ENCODE data around the gene TES. TPM values are rescaled to one million over a fixed set of nuclear protein-coding genes. Genes with fewer than 3 reads are reported as not detected.

The TES gene
- total RNA-seq, 1 experiment from 2014 or later, result 207 TPM

DNA sequence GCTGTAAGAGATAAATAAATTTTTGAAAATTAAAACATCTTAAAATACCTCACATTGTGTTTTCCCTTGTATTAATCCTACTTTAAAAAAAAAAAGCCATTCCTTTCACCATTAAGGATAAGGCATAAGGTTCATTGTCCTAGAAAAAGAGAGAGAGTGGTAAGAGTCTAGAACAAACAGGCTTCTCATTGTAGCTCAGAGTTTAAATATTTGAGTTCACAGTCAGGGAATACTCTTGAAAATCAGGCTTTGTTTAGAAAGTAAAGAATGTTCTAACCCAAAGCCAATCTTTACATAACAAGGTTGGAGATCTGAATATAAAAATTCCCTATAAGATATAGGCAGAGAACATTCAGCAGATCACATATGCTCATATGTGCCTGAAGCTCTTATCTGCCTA lies 40.2 kb upstream of the TES start:
- Mint-ChIP-seq H3K4me1 (ENCODE audit: low read depth, unreplicated experiment) (peaks cover 38% of the 10 kb centered on the region), H3K4me3 (ENCODE audit: unreplicated experiment) (no peak overlapping the region), H3K27ac (ENCODE audit: unreplicated experiment) (peak overlapping the region; percentile 50), H3K27me3 (ENCODE audit: insufficient read depth, unreplicated experiment) (no peaks in the 10 kb centered on the region), H3K36me3 (ENCODE audit: insufficient read depth, unreplicated experiment) (no peaks in the 10 kb centered on the region), H3K9me3 (ENCODE audit: unreplicated experiment) (no peaks in the 10 kb centered on the region)
- Histone ChIP-seq H3K9me3 (no peaks in the 10 kb centered on the region), H3K36me3 (ENCODE audit: control insufficient read depth, insufficient read depth, low read length) (no peaks in the 10 kb centered on the region), H3K27me3 (replicated peaks; ENCODE audit: control insufficient read depth, insufficient read depth, low read length) (no peaks in the 10 kb centered on the region), H3K4me3 (ENCODE audit: low read depth, low read length) (no peak overlapping the region), H3K4me1 (peaks cover 46% of the 10 kb centered on the region)
- DNase-seq, result no peak
- ChIA-PET POLR2A (no interaction called here), CTCF (interaction anchor here (0.8 to 1.1 kb wide), 2 partner anchors 10 to 356 kb away, joined by 3 to 4 read pairs; no protein-coding TSS in a partner anchor)
- intact Hi-C loops (cut with micrococcal nuclease; ENCODE audit: unreplicated experiment), result loop anchor here (5.0 to 10.0 kb wide), 4 partner anchors 187 to 1215 kb away; no protein-coding TSS in a partner anchor
- TF ChIP-seq, protein P1, sequence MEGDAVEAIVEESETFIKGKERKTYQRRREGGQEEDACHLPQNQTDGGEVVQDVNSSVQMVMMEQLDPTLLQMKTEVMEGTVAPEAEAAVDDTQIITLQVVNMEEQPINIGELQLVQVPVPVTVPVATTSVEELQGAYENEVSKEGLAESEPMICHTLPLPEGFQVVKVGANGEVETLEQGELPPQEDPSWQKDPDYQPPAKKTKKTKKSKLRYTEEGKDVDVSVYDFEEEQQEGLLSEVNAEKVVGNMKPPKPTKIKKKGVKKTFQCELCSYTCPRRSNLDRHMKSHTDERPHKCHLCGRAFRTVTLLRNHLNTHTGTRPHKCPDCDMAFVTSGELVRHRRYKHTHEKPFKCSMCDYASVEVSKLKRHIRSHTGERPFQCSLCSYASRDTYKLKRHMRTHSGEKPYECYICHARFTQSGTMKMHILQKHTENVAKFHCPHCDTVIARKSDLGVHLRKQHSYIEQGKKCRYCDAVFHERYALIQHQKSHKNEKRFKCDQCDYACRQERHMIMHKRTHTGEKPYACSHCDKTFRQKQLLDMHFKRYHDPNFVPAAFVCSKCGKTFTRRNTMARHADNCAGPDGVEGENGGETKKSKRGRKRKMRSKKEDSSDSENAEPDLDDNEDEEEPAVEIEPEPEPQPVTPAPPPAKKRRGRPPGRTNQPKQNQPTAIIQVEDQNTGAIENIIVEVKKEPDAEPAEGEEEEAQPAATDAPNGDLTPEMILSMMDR (IDR thresholded peaks at IDR 0.05; ENCODE audit: insufficient read depth in 1 of 2, low read depth in 1 of 2, low read length in 1 of 2, severe bottlenecking in 1 of 2, unreplicated experiment in 1 of 2), result no peak
- BruUV-seq (replicated peaks), result no TSS peak

DNA sequence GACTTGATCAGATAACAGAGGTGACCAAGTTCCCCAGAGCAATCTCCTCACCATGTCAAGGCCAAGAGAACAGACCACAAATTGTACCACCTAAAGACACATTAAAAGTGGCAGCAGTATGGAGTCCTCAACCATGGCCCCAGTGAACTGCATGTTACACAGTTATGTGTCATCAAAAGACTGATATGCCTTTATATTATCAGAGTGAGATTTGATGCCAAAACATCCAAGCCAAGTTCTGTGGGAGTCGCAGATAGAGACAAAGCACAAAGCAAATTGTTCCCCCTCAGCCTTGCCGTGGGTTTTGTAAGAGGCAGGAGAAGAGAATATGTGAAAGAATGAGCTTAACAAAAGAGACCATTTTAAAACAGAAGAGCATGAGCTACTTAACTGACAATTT lies 39.2 kb upstream of the TES start:
- H3K36me3 ChIP-seq (ENCODE audit: control insufficient read depth, insufficient read depth, low read length), result no peaks in the 10 kb centered on the region
- Mint-ChIP-seq H3K4me1 (ENCODE audit: low read depth, unreplicated experiment) (peaks cover 38% of the 10 kb centered on the region), H3K27me3 (ENCODE audit: insufficient read depth, unreplicated experiment) (no peaks in the 10 kb centered on the region), H3K27ac (ENCODE audit: unreplicated experiment) (no peak overlapping the region), H3K9me3 (ENCODE audit: unreplicated experiment) (no peaks in the 10 kb centered on the region), H3K36me3 (ENCODE audit: insufficient read depth, unreplicated experiment) (no peaks in the 10 kb centered on the region), H3K4me3 (ENCODE audit: unreplicated experiment) (no peak overlapping the region)
- no peaks in the 10 kb centered on the region for H3K9me3 ChIP-seq
- TF ChIP-seq, protein P1 (IDR thresholded peaks at IDR 0.05; ENCODE audit: insufficient read depth in 1 of 2, low read depth in 1 of 2, low read length in 1 of 2, severe bottlenecking in 1 of 2, unreplicated experiment in 1 of 2), result no peak
- BruUV-seq (replicated peaks), result no TSS peak
- DNase-seq, result no peak
- POLR2A ChIA-PET, result no interaction called here
- H3K4me3 ChIP-seq (ENCODE audit: low read depth, low read length), result no peak overlapping the region
- peaks cover 46% of the 10 kb centered on the region for H3K4me1 ChIP-seq
- intact Hi-C loops (cut with micrococcal nuclease; ENCODE audit: unreplicated experiment), result loop anchor here (5.0 to 10.0 kb wide), 4 partner anchors 186 to 1214 kb away; no protein-coding TSS in a partner anchor
- H3K27me3 ChIP-seq (replicated peaks; ENCODE audit: control insufficient read depth, insufficient read depth, low read length), result no peaks in the 10 kb centered on the region
- CTCF ChIA-PET, result no interaction called here

GRCh38 chr7:116172353-116172752 lies 38.0 kb upstream of the TES start:
- Histone ChIP-seq H3K4me1 (peaks cover 46% of the 10 kb centered on the region), H3K27me3 (replicated peaks; ENCODE audit: control insufficient read depth, insufficient read depth, low read length) (no peaks in the 10 kb centered on the region), H3K36me3 (ENCODE audit: control insufficient read depth, insufficient read depth, low read length) (no peaks in the 10 kb centered on the region), H3K4me3 (ENCODE audit: low read depth, low read length) (no peak overlapping the region), H3K9me3 (no peaks in the 10 kb centered on the region)
- Mint-ChIP-seq H3K4me1 (ENCODE audit: low read depth, unreplicated experiment) (peaks cover 38% of the 10 kb centered on the region), H3K9me3 (ENCODE audit: unreplicated experiment) (no peaks in the 10 kb centered on the region), H3K36me3 (ENCODE audit: insufficient read depth, unreplicated experiment) (no peaks in the 10 kb centered on the region), H3K27ac (ENCODE audit: unreplicated experiment) (no peak overlapping the region), H3K27me3 (ENCODE audit: insufficient read depth, unreplicated experiment) (no peaks in the 10 kb centered on the region), H3K4me3 (ENCODE audit: unreplicated experiment) (no peak overlapping the region)
- ChIA-PET POLR2A (no interaction called here), CTCF (no interaction called here)
- DNase-seq, result no peak
- TF ChIP-seq, protein P1 (IDR thresholded peaks at IDR 0.05; ENCODE audit: insufficient read depth in 1 of 2, low read depth in 1 of 2, low read length in 1 of 2, severe bottlenecking in 1 of 2, unreplicated experiment in 1 of 2), result no peak
- intact Hi-C loops (cut with micrococcal nuclease; ENCODE audit: unreplicated experiment), result loop anchor here (2.0 to 10.0 kb wide), 5 partner anchors 86 to 1212 kb away; no protein-coding TSS in a partner anchor
- BruUV-seq (replicated peaks), result no TSS peak
